ENCODE results near the gene AZU1.
"Not testable (repeated sequence)": the region's sequence is repeated elsewhere in the genome, so short reads cannot be mapped to it uniquely, and the experiment has no call there.

The AZU1 gene

DNA sequence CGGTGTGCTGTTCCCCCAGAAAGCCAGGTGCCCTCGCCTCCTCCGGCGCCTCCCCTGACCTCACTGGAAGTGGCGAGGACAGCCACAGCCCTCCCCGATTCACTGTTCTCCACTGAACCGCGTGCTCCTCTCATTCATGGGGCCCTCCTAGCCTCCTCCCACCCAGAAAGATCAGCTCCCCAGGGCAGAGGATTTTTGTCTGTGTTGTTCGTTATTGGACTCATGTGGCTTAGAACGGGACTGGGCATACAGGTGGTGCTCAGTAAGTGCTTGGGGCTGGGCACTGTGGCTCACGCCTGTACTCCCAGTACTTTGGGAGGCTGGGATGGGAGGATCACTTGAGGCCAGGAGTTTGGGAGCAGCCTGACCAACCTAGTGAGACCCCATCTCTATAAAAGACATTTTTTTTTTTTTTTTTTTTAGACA lies 16.9 kb downstream of the AZU1 start:
- Histone ChIP-seq H3K9me3 (ENCODE audit: control insufficient read depth in 5 of 5, low read length in 5 of 5) (no peaks in the 10 kb centered on the region), H3K27me3 (ENCODE audit: control insufficient read depth in 5 of 5, insufficient read depth in 4 of 5, low read length in 5 of 5) (peaks cover 17 to 30% (median 21%) of the 10 kb centered on the region in 5 donors), H3K4me1 (ENCODE audit: control insufficient read depth in 5 of 5, insufficient read depth in 5 of 5, low read length in 5 of 5) (peaks cover 0 to 27% (median 20%) of the 10 kb centered on the region in 5 donors), H3K36me3 (ENCODE audit: control insufficient read depth in 5 of 5, insufficient read depth in 5 of 5, low read length in 5 of 5) (no peaks in the 10 kb centered on the region), H3K9ac (ENCODE audit: low read length in 5 of 5) (no peak overlapping the region), H3K4me3 (ENCODE audit: low read depth in 1 of 5, low read length in 5 of 5) (no peak overlapping the region), H3K27ac (ENCODE audit: low read depth, low read length) (no peak overlapping the region)

DNA sequence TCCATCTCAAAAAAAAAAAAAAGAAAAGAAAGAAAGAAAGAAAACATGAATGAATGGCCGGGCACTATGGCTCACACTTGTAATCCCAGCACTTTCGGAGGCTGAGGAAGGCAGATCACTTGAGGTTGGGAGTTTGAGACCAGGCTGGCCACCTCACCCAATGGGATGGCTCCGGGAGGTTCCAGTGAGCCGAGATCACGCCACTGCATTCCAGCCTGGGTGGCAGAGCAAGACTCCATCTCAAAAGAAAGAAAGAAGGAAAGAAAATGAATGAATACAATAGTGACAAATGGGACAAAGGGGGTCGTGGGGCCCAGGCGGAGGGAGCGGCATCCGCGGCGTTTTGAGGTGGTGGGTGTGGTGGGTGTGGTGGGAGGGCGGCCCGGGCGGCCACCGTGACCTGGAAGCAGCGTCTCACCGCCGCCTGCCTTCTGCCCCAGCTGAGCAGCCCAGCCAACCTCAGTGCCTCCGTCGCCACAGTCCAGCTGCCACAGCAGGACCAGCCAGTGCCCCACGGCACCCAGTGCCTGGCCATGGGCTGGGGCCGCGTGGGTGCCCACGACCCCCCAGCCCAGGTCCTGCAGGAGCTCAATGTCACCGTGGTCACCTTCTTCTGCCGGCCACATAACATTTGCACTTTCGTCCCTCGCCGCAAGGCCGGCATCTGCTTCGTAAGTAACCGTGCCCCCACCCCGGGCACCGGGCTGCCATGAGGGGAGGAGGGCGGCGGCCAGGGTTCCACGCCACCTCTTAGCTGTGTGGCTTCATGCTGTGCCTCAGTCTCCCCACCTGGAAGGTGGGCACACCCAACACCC lies 18.3 kb downstream of the AZU1 start:
- H3K9ac ChIP-seq (ENCODE audit: low read length in 5 of 5): no peak overlapping the region
- H3K9me3 ChIP-seq (ENCODE audit: control insufficient read depth in 5 of 5, low read length in 5 of 5): no peaks in the 10 kb centered on the region
- H3K27me3 ChIP-seq (ENCODE audit: control insufficient read depth in 5 of 5, insufficient read depth in 4 of 5, low read length in 5 of 5): peaks cover 14 to 24% (median 17%) of the 10 kb centered on the region in 5 donors

DNA sequence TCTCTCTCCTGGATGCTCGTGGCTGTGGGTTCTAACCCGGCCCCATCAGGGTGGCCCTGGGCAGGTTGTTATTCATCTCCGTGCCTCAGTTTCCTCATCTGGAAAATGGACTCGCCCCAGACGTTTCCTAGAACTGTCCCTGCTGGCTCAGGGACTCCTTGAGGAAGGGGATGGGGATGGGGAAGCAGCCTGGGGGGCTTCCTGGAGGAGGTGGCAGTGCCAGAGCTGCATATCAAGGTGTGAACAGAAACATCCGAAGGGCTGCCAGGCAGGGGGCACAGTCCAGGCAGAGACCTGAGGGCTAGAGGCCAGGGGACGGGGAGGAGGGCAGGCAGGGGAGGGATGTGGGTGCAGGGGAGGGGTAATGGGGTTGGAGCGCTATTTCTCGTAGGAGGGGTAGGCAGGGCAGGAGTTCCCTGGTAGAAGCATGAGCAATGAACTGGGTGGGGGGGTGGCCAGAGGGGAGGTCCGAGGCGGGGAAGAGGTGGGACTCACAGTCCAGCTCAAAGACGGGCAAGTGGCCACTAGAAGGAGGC lies 20.8 kb downstream of the AZU1 start:
- peaks cover 0 to 37% (median 27%) of the 10 kb centered on the region in 5 donors for H3K4me1 ChIP-seq (ENCODE audit: control insufficient read depth in 5 of 5, insufficient read depth in 5 of 5, low read length in 5 of 5)
- no peak overlapping the region for H3K27ac ChIP-seq (ENCODE audit: low read depth, low read length)
- no peak overlapping the region for H3K4me3 ChIP-seq (ENCODE audit: low read depth in 1 of 5, low read length in 5 of 5)
- H3K27me3 ChIP-seq (ENCODE audit: control insufficient read depth in 5 of 5, insufficient read depth in 4 of 5, low read length in 5 of 5): peaks cover 8 to 17% (median 12%) of the 10 kb centered on the region in 5 donors
- H3K9ac ChIP-seq (ENCODE audit: low read length in 5 of 5): no peak overlapping the region
- H3K9me3 ChIP-seq (ENCODE audit: control insufficient read depth in 5 of 5, low read length in 5 of 5): no peaks in the 10 kb centered on the region
- H3K36me3 ChIP-seq (ENCODE audit: control insufficient read depth in 5 of 5, insufficient read depth in 5 of 5, low read length in 5 of 5): no peaks in the 10 kb centered on the region

More for the DNA sequence above, 18.3 kb downstream of the AZU1 start:
- H3K4me1 ChIP-seq (ENCODE audit: control insufficient read depth in 5 of 5, insufficient read depth in 5 of 5, low read length in 5 of 5): peaks cover 0 to 32% (median 25%) of the 10 kb centered on the region in 5 donors
- H3K27ac ChIP-seq (ENCODE audit: low read depth, low read length): no peak overlapping the region
- H3K36me3 ChIP-seq (ENCODE audit: control insufficient read depth in 5 of 5, insufficient read depth in 5 of 5, low read length in 5 of 5): no peaks in the 10 kb centered on the region
- H3K4me3 ChIP-seq (ENCODE audit: low read depth in 1 of 5, low read length in 5 of 5): no peak overlapping the region

DNA sequence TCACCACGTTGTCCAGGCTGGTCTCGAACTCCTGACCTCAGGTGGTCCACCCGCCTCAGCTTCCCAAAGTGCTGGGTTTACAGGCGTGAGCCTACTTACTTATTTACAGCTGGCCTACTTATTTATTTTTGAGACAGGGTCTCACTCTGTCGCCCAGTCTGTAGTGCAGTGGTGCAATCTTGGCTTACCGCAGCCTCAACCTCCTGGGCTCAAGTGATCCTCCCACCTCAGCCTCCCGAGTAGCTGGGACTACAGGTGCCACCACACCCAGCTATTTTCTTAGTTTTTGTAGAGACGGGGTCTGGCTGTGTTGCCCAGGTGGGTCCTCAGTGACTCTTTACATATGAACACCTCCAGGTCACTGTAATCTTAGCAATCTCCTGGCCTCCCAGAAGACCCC lies 21.6 kb downstream of the AZU1 start:
- H3K27ac ChIP-seq (ENCODE audit: low read depth, low read length); H3K9ac ChIP-seq (ENCODE audit: low read length in 5 of 5); H3K9me3 ChIP-seq (ENCODE audit: control insufficient read depth in 5 of 5, low read length in 5 of 5); H3K4me3 ChIP-seq (ENCODE audit: low read depth in 1 of 5, low read length in 5 of 5); H3K36me3 ChIP-seq (ENCODE audit: control insufficient read depth in 5 of 5, insufficient read depth in 5 of 5, low read length in 5 of 5): not testable (repeated sequence)
- Histone ChIP-seq H3K4me1 (ENCODE audit: control insufficient read depth in 5 of 5, insufficient read depth in 5 of 5, low read length in 5 of 5) (peaks cover 0 to 32% (median 22%) of the 10 kb centered on the region in 5 donors), H3K27me3 (ENCODE audit: control insufficient read depth in 5 of 5, insufficient read depth in 4 of 5, low read length in 5 of 5) (peaks cover 5 to 14% (median 8%) of the 10 kb centered on the region in 5 donors)

DNA sequence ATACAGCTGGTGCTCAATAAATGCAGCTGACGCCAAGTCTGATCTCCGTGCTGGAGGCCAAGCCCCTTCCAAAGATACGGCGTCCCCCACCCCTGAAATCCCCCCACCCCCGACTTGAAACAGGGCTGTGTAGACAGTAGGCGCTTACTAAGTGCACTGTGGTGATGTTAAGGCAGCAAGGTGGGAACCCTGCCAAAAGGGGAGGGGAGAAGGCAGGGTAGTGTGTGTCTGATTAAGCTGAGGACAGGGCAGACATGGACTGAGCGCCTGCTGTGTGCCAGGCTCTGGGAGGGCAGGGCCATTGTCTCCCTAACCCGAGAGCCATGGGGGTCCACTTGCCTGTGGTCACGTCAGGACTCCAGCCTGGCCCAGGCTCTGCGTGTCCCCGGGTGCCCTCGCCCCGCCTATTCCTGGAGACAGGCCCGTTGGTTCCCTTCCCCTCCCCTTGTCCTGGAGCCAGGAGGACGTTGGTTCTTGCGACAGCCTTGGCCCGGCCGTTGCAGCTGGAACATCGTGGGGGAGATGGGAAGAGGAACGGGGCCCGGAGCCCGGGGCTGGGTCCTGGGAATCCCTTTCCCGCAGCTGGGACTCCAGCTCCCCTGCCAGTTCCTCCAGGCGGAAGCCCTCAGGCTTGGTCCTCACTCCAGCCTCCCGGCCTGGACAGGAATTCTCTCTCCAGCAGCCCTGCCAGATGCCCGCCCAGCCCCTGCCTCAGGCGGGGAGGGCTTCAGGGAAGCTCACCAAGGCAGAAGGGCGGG lies 22.8 kb downstream of the AZU1 start:
- Histone ChIP-seq H3K27me3 (ENCODE audit: control insufficient read depth in 5 of 5, insufficient read depth in 4 of 5, low read length in 5 of 5) (peaks cover 2 to 10% (median 5%) of the 10 kb centered on the region in 5 donors), H3K4me3 (ENCODE audit: low read depth in 1 of 5, low read length in 5 of 5) (peak overlapping the region in 4 of 5 donors; percentile 8 to 38 (median 33)), H3K9ac (ENCODE audit: low read length in 5 of 5) (peak overlapping the region in 4 of 5 donors; percentile 26 to 69 (median 44)), H3K4me1 (ENCODE audit: control insufficient read depth in 5 of 5, insufficient read depth in 5 of 5, low read length in 5 of 5) (peaks cover 0 to 32% (median 22%) of the 10 kb centered on the region in 5 donors), H3K36me3 (ENCODE audit: control insufficient read depth in 5 of 5, insufficient read depth in 5 of 5, low read length in 5 of 5) (no peaks in the 10 kb centered on the region), H3K9me3 (ENCODE audit: control insufficient read depth in 5 of 5, low read length in 5 of 5) (no peaks in the 10 kb centered on the region), H3K27ac (ENCODE audit: low read depth, low read length) (peak overlapping the region; percentile 41)

DNA sequence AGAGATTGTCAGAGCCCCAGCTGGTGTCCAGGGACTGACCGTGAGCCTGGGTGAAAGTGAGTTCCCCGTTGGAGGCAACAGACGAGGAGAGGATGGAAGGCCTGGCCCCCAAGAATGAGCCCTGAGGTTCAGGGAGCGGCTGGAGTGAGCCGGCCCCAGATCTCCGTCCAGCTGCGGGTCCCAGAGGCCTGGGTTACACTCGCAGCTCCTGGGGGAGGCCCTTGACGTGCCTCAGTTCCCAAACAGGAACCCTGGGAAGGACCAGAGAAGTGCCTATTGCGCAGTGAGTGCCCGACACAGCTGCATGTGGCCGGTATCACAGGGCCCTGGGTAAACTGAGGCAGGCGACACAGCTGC lies 23.3 kb downstream of the AZU1 start:
- peak overlapping the region in 4 of 5 donors; percentile 26 to 69 (median 44) for H3K9ac ChIP-seq (ENCODE audit: low read length in 5 of 5)
- peaks cover 0 to 32% (median 22%) of the 10 kb centered on the region in 5 donors for H3K4me1 ChIP-seq (ENCODE audit: control insufficient read depth in 5 of 5, insufficient read depth in 5 of 5, low read length in 5 of 5)
- peak overlapping the region; percentile 41 for H3K27ac ChIP-seq (ENCODE audit: low read depth, low read length)
- peaks cover 2 to 6% (median 5%) of the 10 kb centered on the region in 5 donors for H3K27me3 ChIP-seq (ENCODE audit: control insufficient read depth in 5 of 5, insufficient read depth in 4 of 5, low read length in 5 of 5)
- H3K36me3 ChIP-seq (ENCODE audit: control insufficient read depth in 5 of 5, insufficient read depth in 5 of 5, low read length in 5 of 5): no peaks in the 10 kb centered on the region
- H3K4me3 ChIP-seq (ENCODE audit: low read depth in 1 of 5, low read length in 5 of 5): peak overlapping the region in 4 of 5 donors; percentile 8 to 38 (median 33)
- H3K9me3 ChIP-seq (ENCODE audit: control insufficient read depth in 5 of 5, low read length in 5 of 5): no peaks in the 10 kb centered on the region

DNA sequence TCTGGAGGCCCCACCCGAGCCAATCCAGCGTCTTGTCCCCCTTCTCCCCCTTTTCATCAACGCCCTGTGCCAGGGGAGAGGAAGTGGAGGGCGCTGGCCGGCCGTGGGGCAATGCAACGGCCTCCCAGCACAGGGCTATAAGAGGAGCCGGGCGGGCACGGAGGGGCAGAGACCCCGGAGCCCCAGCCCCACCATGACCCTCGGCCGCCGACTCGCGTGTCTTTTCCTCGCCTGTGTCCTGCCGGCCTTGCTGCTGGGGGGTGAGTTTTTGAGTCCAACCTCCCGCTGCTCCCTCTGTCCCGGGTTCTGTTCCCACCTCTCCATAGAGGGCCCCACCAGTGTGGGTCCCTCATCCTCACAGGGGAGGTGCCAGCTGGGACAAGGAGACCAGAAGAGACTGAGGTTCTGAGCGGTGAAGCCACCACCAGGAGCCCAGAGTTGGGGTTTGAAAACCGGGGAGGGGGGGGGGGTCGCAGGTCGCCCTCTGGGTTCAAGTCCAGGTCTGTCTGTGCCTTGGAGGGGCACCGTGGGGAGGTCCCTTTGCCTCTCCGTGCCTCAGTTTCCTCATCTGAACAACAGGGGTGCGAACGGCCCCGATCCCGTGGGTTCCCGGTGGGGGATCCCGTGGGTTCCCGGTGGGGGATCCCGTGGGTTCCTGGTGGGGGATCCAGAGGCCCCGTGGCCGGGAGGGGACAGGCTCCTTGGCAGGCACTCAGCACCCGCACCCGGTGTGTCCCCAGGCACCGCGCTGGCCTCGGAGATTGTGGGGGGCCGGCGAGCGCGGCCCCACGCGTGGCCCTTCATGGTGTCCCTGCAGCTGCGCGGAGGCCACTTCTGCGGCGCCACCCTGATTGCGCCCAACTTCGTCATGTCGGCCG lies 24.7 kb downstream of the AZU1 start, which contains the start of gene ELANE:
ELANE (plus strand) TSS at position 168 of the 878 bp plus-strand sequence; CDS start at position 194, 26 bp downstream.
- H3K9ac ChIP-seq (ENCODE audit: low read length in 5 of 5): peak within 1 kb of the TSS in 2 of 5 donors; percentile 53 to 69
- H3K27ac ChIP-seq (ENCODE audit: low read depth, low read length): peak within 1 kb of the TSS; percentile 41
- peak within 1 kb of the TSS in 1 of 5 donors; percentile 37 for H3K4me3 ChIP-seq (ENCODE audit: low read depth in 1 of 5, low read length in 5 of 5)
- no peaks in the 10 kb centered on the region for H3K36me3 ChIP-seq (ENCODE audit: control insufficient read depth in 5 of 5, insufficient read depth in 5 of 5, low read length in 5 of 5)
- H3K9me3 ChIP-seq (ENCODE audit: control insufficient read depth in 5 of 5, low read length in 5 of 5): no peaks in the 10 kb centered on the region
- peaks cover 0 to 32% (median 22%) of the 10 kb centered on the region in 5 donors for H3K4me1 ChIP-seq (ENCODE audit: control insufficient read depth in 5 of 5, insufficient read depth in 5 of 5, low read length in 5 of 5)
- peaks cover 0 to 6% (median 0%) of the 10 kb centered on the region in 5 donors for H3K27me3 ChIP-seq (ENCODE audit: control insufficient read depth in 5 of 5, insufficient read depth in 4 of 5, low read length in 5 of 5)

DNA sequence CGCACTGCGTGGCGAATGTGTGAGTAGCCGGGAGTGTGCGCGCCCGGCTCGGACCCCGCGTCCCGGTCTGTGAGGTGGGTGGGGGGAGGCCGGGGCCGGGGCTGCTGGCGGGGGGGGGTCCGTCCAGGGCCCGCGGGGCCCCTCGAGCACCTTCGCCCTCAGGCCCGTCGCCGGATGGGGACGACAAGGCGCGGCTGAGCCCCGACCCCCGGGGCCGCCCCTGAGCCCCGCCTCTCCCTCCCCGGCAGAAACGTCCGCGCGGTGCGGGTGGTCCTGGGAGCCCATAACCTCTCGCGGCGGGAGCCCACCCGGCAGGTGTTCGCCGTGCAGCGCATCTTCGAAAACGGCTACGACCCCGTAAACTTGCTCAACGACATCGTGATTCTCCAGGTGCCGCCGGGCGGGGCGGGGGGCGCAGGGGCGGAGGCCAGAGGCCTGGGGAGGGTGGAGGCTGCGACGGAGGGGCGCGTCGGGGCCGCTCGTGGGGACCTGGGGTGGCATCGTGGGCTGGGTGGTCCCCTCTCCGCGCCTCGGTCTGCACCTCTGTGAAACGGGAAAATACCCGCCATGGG lies 25.5 kb downstream of the AZU1 start:
- H3K36me3 ChIP-seq (ENCODE audit: control insufficient read depth in 5 of 5, insufficient read depth in 5 of 5, low read length in 5 of 5): no peaks in the 10 kb centered on the region
- H3K27ac ChIP-seq (ENCODE audit: low read depth, low read length): no peak overlapping the region
- peaks cover 0 to 4% (median 0%) of the 10 kb centered on the region in 5 donors for H3K27me3 ChIP-seq (ENCODE audit: control insufficient read depth in 5 of 5, insufficient read depth in 4 of 5, low read length in 5 of 5)
- no peaks in the 10 kb centered on the region for H3K9me3 ChIP-seq (ENCODE audit: control insufficient read depth in 5 of 5, low read length in 5 of 5)
- H3K4me3 ChIP-seq (ENCODE audit: low read depth in 1 of 5, low read length in 5 of 5): no peak overlapping the region
- peaks cover 0 to 25% (median 16%) of the 10 kb centered on the region in 5 donors for H3K4me1 ChIP-seq (ENCODE audit: control insufficient read depth in 5 of 5, insufficient read depth in 5 of 5, low read length in 5 of 5)
- no peak overlapping the region for H3K9ac ChIP-seq (ENCODE audit: low read length in 5 of 5)
